CD4-positive, alpha-beta T cell treated with Interleukin-6 at 100 ng/mL for 8 hours (primary cell): ENCODE results near the gene ACTL7B.
"Not testable (repeated sequence)": the region's sequence is repeated elsewhere in the genome, so short reads cannot be mapped to it uniquely, and the experiment has no call there.

Experiments
- DNase-seq: peaks from one replicate; pipeline ENCODE4 v3.0.0-alpha.2; 2020; ENCODE audit warnings: mixed read lengths, low spot score

ACTL7B gene

GRCh38 chr9:108844391-108844790 is 11.4 kb downstream of the ACTL7B start:
- DNase-seq, result no peak

DNA sequence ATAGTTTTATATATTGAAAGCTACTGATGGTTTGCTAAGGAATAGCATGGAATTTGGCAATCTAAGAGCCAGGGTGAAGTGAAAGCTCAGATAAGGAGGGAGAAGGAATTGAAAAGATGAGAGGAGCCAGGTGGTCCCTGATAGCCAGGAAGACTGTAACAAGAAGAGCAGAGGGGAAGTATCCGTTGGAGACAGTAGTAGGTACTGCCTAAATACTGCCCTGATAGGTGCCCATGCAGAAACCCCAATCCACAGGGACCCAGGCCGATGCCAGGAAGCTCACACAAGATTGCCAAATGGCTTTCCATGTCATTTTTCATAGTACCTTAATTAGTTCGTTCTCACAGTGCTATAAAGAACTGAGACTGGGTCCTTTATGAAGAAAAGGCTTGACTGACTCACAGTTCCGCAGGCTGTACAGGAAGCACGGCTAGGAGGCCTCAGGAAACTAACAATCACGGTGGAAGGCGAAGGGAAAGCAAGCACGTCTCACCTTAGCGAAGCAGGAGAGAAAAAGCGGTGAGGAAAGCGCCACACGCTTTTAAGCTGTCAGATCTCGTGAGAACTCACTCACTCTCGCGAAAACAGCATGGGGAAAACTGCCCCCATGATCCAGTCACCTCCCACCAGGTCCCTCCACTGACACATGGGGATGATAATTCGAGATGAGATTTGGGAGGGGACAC is 13.0 kb downstream of the ACTL7B start:
- DNase-seq, result peak; percentile 11

DNA sequence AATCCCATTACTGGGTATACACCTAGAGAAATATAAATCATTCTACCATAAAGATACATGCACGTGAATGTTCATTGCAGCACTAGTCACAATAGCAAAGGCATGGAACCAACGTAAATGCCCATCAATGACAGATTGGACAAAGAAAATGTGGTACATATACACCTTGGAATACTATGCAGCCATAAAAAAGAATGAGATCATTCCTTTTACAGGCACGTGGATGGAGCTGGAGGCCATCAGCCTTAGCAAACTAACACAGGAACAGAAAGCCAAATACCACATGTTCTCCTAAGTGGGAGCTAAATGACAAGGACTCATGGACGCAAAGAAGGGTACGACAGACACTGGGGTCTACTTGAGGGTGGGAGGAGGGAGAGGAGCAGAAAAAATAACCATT is 16.2 kb downstream of the ACTL7B start:
- not testable (repeated sequence) for DNase-seq

GRCh38 chr9:108838017-108838416 is 17.8 kb downstream of the ACTL7B start:
- no peak for DNase-seq

DNA sequence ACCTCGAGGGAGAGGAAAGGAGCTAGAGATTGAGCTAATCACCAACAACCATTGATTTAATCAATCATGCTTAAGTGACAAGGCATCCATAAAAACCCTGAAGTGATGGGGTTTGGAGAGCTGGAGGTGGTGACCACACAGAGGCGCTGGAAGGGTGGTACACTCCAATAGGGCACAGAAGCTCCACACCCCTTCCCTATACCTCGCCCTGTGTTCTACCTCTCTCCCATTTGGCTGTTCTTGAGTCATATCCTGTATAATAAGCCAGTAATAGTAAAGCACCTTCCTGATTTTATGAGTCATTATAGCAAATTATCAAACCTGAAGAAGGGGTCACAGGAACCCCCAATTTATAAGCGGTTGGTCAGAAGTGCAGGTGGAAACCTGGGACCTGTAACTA is 18.3 kb downstream of the ACTL7B start:
- DNase-seq, result no peak

DNA sequence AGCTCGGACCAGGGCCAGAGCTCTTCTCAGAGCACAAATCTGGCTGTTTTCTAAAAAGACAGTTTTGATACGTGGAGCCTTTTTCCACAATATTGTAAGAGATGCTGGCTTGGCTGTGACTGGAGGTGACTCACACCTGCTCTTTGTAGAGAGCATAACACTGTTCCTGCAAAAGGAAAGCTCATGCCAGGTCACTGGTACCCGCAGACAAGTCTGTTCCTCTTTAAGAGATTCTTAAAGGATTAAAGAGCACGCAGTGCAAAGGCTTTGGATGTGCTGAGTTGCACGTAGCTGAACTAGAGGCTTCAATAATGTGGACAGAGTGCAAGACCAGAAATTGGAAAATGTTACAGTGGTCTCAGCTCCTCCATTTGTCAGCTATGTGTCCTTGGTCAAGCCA is 19.0 kb downstream of the ACTL7B start:
- DNase-seq, result no peak

GRCh38 chr9:108836319-108836718 is 19.5 kb downstream of the ACTL7B start:
- no peak for DNase-seq

DNA sequence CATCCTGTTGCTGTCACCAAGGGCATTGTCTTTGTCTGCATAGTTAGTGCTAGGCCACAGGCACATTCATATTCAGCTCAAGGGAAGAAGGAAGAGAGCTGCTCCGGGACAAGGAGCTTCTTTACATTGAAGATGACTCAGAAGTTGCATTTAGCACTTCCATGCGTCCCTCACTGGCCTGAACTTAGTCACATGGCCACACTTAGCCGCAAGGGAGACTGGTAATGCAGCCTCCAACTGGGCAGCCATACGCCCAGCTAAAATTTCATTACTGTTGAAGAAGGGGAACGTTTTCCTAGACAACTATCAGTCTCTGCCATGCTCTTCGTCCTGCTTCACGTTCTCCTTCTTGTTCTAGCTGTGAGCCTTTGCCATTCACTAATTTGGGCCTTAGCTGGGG is 20.0 kb downstream of the ACTL7B start:
- DNase-seq, result no peak

GRCh38 chr9:108834959-108835665 is 20.7 kb downstream of the ACTL7B start:
- DNase-seq, result no peak

DNA sequence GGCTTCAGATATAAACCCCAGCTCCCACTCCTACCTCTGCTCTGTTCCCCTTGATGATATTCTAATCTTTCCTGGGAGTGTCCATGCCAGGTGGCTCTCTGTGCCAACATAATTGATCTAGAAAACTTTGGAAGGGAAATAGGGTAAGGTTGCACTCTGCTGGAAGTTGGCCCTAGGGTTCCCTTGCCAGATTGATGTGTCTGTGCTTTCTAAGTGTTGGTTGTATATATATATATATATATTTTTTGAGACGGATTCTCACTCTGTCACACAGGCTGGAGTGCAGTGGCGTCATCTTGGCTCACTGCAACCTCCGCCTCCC is 23.6 kb downstream of the ACTL7B start:
- no peak for DNase-seq

GRCh38 chr9:108831496-108832178 is 24.1 kb downstream of the ACTL7B start:
- DNase-seq, result no peak

GRCh38 chr9:108830272-108830671 is 25.5 kb downstream of the ACTL7B start:
- DNase-seq, result no peak

DNA sequence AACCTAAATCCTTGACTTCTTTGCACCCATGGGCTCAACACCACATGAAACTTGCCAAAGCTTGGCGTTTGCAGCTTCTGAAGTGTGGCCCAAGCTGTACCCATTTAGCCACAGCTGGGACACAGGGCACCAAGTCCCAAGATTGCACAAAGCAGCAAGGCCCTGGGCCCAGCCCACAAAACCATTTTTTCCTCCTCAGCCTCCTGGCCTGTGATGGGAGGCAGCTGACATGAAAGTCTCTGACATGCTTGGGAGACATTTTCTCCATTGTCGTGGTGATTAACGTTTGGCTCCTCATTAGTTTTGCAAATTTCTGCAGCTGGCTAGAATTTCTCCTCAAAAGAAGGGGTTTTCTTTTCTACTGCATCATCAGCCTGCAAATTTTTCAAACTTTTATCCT is 32.0 kb downstream of the ACTL7B start:
- DNase-seq, result no peak

DNA sequence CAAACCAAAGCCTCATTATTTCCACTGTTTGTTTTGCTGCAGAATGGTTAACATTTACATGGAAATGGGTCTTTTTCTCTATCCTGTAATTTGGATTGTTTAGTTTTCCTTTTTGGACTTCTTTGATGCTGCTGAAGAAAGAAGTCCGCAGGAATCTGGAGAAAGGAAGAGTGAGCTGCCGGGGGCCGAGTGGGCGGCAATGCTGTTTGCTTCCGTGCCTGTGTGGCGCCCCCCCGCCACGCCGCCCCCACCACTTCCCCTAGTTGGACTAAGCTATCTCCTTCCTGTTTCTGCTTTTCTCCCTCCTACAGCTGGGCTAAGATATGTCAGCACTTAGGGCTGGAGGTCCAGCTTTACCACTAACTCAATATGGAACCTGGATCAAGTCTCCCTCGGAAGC is 39.7 kb downstream of the ACTL7B start:
- DNase-seq, result no peak

- DNase-seq, result no peak
Measured at GRCh38 chr9:108815156-108815555, 40.6 kb downstream of the ACTL7B start.

GRCh38 chr9:108813951-108814601 is 41.7 kb downstream of the ACTL7B start:
- DNase-seq, result no peak

DNA sequence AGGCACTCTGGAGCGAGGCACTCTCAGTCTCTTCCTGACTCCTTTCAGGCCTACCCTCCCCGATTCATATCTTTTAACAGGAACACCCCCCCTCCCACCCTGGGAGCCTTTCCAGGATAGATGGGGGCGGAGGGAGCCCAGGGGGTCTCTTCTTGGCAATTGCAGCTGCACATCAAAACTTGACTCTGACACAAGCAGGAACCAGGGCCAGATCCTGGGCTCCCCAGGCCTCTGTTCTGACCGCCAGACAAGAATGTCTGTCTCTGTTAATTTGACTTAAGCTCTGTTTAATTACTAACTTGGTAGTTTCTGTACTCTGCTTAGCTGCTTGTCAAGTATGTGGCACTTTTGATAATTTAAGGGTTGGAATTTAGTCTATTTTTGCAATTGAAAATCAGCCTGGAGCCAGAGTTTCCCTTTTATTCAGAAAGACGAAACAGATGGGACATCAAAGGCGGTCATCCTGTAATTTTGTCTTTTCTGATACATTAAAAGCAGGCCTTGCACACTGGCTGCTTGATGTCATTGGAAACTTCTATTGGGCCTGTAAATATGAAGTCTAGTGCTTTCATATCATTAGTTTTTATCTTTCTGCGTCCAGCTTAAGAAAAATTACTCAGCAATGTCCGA is 43.3 kb downstream of the ACTL7B start:
- no peak for DNase-seq

- no peak for DNase-seq
Measured at GRCh38 chr9:108811944-108812343, 43.8 kb downstream of the ACTL7B start.

- DNase-seq, result no peak
Measured at GRCh38 chr9:108809269-108809668, 46.5 kb downstream of the ACTL7B start.
